COLO829 (cell line): ENCODE results near the gene PRKN.

Source experiments
- DNase-seq: peaks from one replicate; pipeline ENCODE4 v3.0.0; 2012; ENCODE audit warnings: low spot score

Gene PRKN

GRCh38 chr6:162675503-162675902 is 52.1 kb downstream of the PRKN start:
- DNase-seq, result no peak

GRCh38 chr6:162674452-162674851 is 53.1 kb downstream of the PRKN start:
- no peak for DNase-seq

GRCh38 chr6:162671580-162672165 is 55.9 kb downstream of the PRKN start:
- no peak for DNase-seq

- no peak for DNase-seq
These were observed 57.2 kb downstream of the PRKN start for GRCh38 chr6:162670345-162670744.

GRCh38 chr6:162666246-162666645 is 61.3 kb downstream of the PRKN start:
- DNase-seq, result no peak

GRCh38 chr6:162653808-162654207 is 73.8 kb downstream of the PRKN start:
- DNase-seq, result no peak

- DNase-seq, result no peak
These were observed 76.1 kb downstream of the PRKN start for GRCh38 chr6:162651505-162651904.

- DNase-seq, result no peak
These were observed 78.3 kb downstream of the PRKN start for GRCh38 chr6:162649271-162649670.

GRCh38 chr6:162644153-162644552 is 83.4 kb downstream of the PRKN start:
- no peak for DNase-seq

- DNase-seq, result no peak
These were observed 86.8 kb downstream of the PRKN start for GRCh38 chr6:162640756-162641155.

GRCh38 chr6:162639951-162640350 is 87.6 kb downstream of the PRKN start:
- DNase-seq, result no peak

GRCh38 chr6:162638931-162639574 is 88.5 kb downstream of the PRKN start:
- no peak for DNase-seq

GRCh38 chr6:162637317-162637716 is 90.2 kb downstream of the PRKN start:
- no peak for DNase-seq

GRCh38 chr6:162636167-162636566 is 91.4 kb downstream of the PRKN start:
- no peak for DNase-seq

GRCh38 chr6:162631546-162631945 is 96.0 kb downstream of the PRKN start:
- DNase-seq, result no peak

GRCh38 chr6:162630069-162630468 is 97.5 kb downstream of the PRKN start:
- no peak for DNase-seq

GRCh38 chr6:162627825-162628224 is 99.7 kb downstream of the PRKN start:
- DNase-seq, result no peak

GRCh38 chr6:162627362-162627761 is 100.2 kb downstream of the PRKN start:
- DNase-seq, result no peak

GRCh38 chr6:162626869-162627268 is 100.7 kb downstream of the PRKN start:
- DNase-seq, result no peak

- no peak for DNase-seq
These were observed 101.6 kb downstream of the PRKN start for GRCh38 chr6:162625846-162626540.

GRCh38 chr6:162622572-162622971 is 105.0 kb downstream of the PRKN start:
- no peak for DNase-seq

GRCh38 chr6:162621246-162621645 is 106.3 kb downstream of the PRKN start:
- DNase-seq, result peak; percentile 5

- DNase-seq, result no peak
These were observed 107.5 kb downstream of the PRKN start for GRCh38 chr6:162620073-162620472.
